Transverse colon (tissue), 4 donors: Measurements from ENCODE around the gene TCF23. TPM values are rescaled to one million over a fixed set of nuclear protein-coding genes. Genes with fewer than 3 reads are reported as not detected.

Experiments used
- DNase-seq: peaks from one replicate; pipeline ENCODE4 v3.0.0-alpha.2; 2019
- H3K27ac ChIP-seq, 4 donors: fragments of 200-600 bp; sonication (generic); 2 replicates each; pipeline ENCODE4 v1.5.1; 2016 to 2018; ENCODE audit warnings: inconsistent platforms in 4 of 4
- H3K27me3 ChIP-seq: fragments of 200-600 bp; sonication (generic); 2 replicates; pipeline ENCODE4 v1.5.1; 2017; ENCODE audit warnings: inconsistent platforms
- H3K36me3 ChIP-seq, 4 donors: fragments of 200-600 bp; sonication (generic); 2 replicates each; pipeline ENCODE4 v1.5.1; 2017 to 2019; ENCODE audit warnings: inconsistent platforms in 4 of 4
- H3K4me1 ChIP-seq, 4 donors: fragments of 200-600 bp; sonication (generic); 2 replicates each; pipeline ENCODE4 v1.5.1; 2017 to 2020; ENCODE audit warnings: inconsistent platforms in 4 of 4
- H3K4me3 ChIP-seq, 4 donors: fragments of 200-600 bp; sonication (generic); 1 replicate in 1 of 4; 2 replicates in 3 of 4; pipeline versions ENCODE4 v1.5.1 to v1.6.1; 2017 to 2019; ENCODE audit warnings: inconsistent platforms in 4 of 4
- H3K9me3 ChIP-seq, 2 donors: fragments of 200-600 bp; sonication (generic); 2 replicates each; pipeline ENCODE4 v1.5.1; 2017 to 2019; ENCODE audit warnings: inconsistent platforms in 2 of 2
- CTCF ChIP-seq, 5 experiments: fragments of 200-600 bp in 3 of 5; fragments of 450-650 bp in 2 of 5; sonication (generic) in 3 of 5; IDR thresholded peaks; 1 replicate in 2 of 5; 2 replicates in 3 of 5; pipeline ENCODE4 v1.5.1; 2016 to 2017; ENCODE audit warnings: antibody characterized with exemption in 5 of 5, inconsistent platforms in 3 of 5, mild to moderate bottlenecking in 2 of 5, moderate library complexity in 1 of 5
- EP300 ChIP-seq: sonication (generic); formaldehyde crosslinking; IDR thresholded peaks from one replicate; pipeline ENCODE4 v1.6.1; 2017; ENCODE audit warnings: antibody characterized with exemption, low read depth
- POLR2A ChIP-seq: fragments of 450-650 bp; IDR thresholded peaks from one replicate; pipeline ENCODE4 v1.6.1; 2016; ENCODE audit warnings: antibody characterized with exemption, mild to moderate bottlenecking, moderate library complexity
- POLR2AphosphoS5 ChIP-seq, 3 donors: sonication (generic); formaldehyde crosslinking; IDR thresholded peaks; one replicate each; pipeline ENCODE4 v1.6.1; 2016; ENCODE audit warnings: antibody characterized with exemption in 3 of 3
- WGBS, 2 donors: methylation state at CpG; one replicate each; pipeline ENCODE4 v1.1.5; 2018; ENCODE audit warnings: low coverage in 1 of 2; 5-methylcytosine and 5-hydroxymethylcytosine counted together
- in situ Hi-C, 4 donors: fragments of 200-750 bp; cut with MboI; loops; one replicate each; pipeline versions ENCODE4 v1.15.0 to v1.15.1; 2017; ENCODE audit warnings: low sequenced_read_pairs in 3 of 4, low pct_ligation_motif_present in 1 of 4, low pct_unique_long_range_greater_than_20kb in 1 of 4
- intact Hi-C: fragments of 100-400 bp; cut with DNase I; formaldehyde crosslinking; loops from one replicate; pipeline ENCODE4 v1.15.1; 2023; ENCODE audit warnings: low total_unique reads
- total RNA-seq, 4 donors: library from RNA; depleted of rRNA; stranded (reverse); fragments of >200 nt; gene quantifications; one replicate each; pipeline ENCODE4 v1.1.0, GENCODE V29; 2016

Gene TCF23
- total RNA-seq, 4 donors from 2014 or later, result not detected

- DNase-seq, result no peak
- Histone ChIP-seq H3K9me3 (no peaks in the 10 kb centered on the region), H3K4me3 (no peak overlapping the region), H3K27ac (peak overlapping the region; percentile 60 to 71 (median 70)), H3K4me1 (peaks cover 0 to 4% (median 0%) of the 10 kb centered on the region in 4 donors), H3K27me3 (peaks cover 10% of the 10 kb centered on the region), H3K36me3 (no peaks in the 10 kb centered on the region)
- in situ Hi-C loops, result no loop called here
- WGBS, 2 donors, result 69 to 80% methylated on average over 2 to 4 of the region's 4 CpGs
- TF ChIP-seq POLR2A, result no peak
- TF ChIP-seq POLR2AphosphoS5 (IDR thresholded peaks at IDR 0.05), result no peak
- no peak for TF ChIP-seq EP300
- no peak for TF ChIP-seq CTCF (IDR thresholded peaks at IDR 0.05)
- intact Hi-C loops, result no loop called here
Observed at GRCh38 chr2:27184115-27184514, 35.3 kb downstream of the TCF23 start.

GRCh38 chr2:27185331-27186026, 36.7 kb downstream of the TCF23 start:
- no peaks in the 10 kb centered on the region for H3K36me3 ChIP-seq
- TF ChIP-seq POLR2A (no peak), CTCF (IDR thresholded peaks at IDR 0.05) (no peak), POLR2AphosphoS5 (IDR thresholded peaks at IDR 0.05) (peak in 2 of 3 donors; percentile 18 to 31)
- no peak overlapping the region for H3K4me3 ChIP-seq
- 24 to 32% methylated on average over 3 to 6 of the region's 6 CpGs for WGBS, 2 donors
- peak overlapping the region; percentile 60 to 71 (median 70) for H3K27ac ChIP-seq
- no peaks in the 10 kb centered on the region for H3K9me3 ChIP-seq
- H3K4me1 ChIP-seq, result peaks cover 0 to 4% (median 0%) of the 10 kb centered on the region in 4 donors
- peak; percentile 51 for DNase-seq
- no peaks in the 10 kb centered on the region for H3K27me3 ChIP-seq
- intact Hi-C loops (no loop called here), in situ Hi-C loops (no loop called here)

- peak overlapping the region; percentile 28 to 71 (median 58) for H3K27ac ChIP-seq
- no peaks in the 10 kb centered on the region for H3K9me3 ChIP-seq
- no peaks in the 10 kb centered on the region for H3K27me3 ChIP-seq
- in situ Hi-C loops, result no loop called here
- 65 to 92% methylated on average over 2 to 6 of the region's 6 CpGs for WGBS, 2 donors
- H3K36me3 ChIP-seq, result no peaks in the 10 kb centered on the region
- TF ChIP-seq POLR2A (no peak), EP300 (no peak), CTCF (IDR thresholded peaks at IDR 0.05) (no peak), POLR2AphosphoS5 (IDR thresholded peaks at IDR 0.05) (no peak)
- intact Hi-C loops, result no loop called here
- H3K4me3 ChIP-seq, result no peak overlapping the region
- no peak for DNase-seq
- H3K4me1 ChIP-seq, result peaks cover 0 to 4% (median 0%) of the 10 kb centered on the region in 4 donors
Observed at GRCh38 chr2:27186613-27187345, 38.0 kb downstream of the TCF23 start.

GRCh38 chr2:27189989-27190388, 41.2 kb downstream of the TCF23 start:
- H3K27ac ChIP-seq, result no peak overlapping the region
- no peaks in the 10 kb centered on the region for H3K27me3 ChIP-seq
- no peak overlapping the region for H3K4me3 ChIP-seq
- no peaks in the 10 kb centered on the region for H3K9me3 ChIP-seq
- in situ Hi-C loops, result loop anchor here in 1 of 4 donors (5.0 kb wide), 1 partner anchor 93 kb away; no protein-coding TSS in a partner anchor
- no peaks in the 10 kb centered on the region for H3K4me1 ChIP-seq
- DNase-seq, result no peak
- WGBS, 2 donors, result 85 to 86% methylated on average over 8 of the region's 8 CpGs
- intact Hi-C loops, result no loop called here
- TF ChIP-seq CTCF (IDR thresholded peaks at IDR 0.05) (no peak), POLR2A (no peak), POLR2AphosphoS5 (IDR thresholded peaks at IDR 0.05) (no peak), EP300 (no peak)
- H3K36me3 ChIP-seq, result no peaks in the 10 kb centered on the region
